G401 (cell line): ENCODE data around the gene LPO. TPM values are rescaled to one million over a fixed set of nuclear protein-coding genes. Genes with fewer than 3 reads are reported as not detected.

Source experiments
- DNase-seq: peaks from one replicate; pipeline ENCODE4 v3.0.0-alpha.2; 2015; ENCODE audit warnings: low spot score
- in situ Hi-C: cut with HindIII; loops from 2 replicates; pipeline ENCODE4 v1.10.0; 2016; ENCODE audit warnings: low sequenced_read_pairs, mixed read lengths
- total RNA-seq: library from RNA; depleted of rRNA; stranded (reverse); fragments of >200 nt; shearing (Covaris generic); gene quantifications from 2 replicates; pipeline ENCODE4 v1.2.3, GENCODE V29; 2014

The LPO gene
- total RNA-seq, 1 experiment from 2014 or later, result not detected

DNA sequence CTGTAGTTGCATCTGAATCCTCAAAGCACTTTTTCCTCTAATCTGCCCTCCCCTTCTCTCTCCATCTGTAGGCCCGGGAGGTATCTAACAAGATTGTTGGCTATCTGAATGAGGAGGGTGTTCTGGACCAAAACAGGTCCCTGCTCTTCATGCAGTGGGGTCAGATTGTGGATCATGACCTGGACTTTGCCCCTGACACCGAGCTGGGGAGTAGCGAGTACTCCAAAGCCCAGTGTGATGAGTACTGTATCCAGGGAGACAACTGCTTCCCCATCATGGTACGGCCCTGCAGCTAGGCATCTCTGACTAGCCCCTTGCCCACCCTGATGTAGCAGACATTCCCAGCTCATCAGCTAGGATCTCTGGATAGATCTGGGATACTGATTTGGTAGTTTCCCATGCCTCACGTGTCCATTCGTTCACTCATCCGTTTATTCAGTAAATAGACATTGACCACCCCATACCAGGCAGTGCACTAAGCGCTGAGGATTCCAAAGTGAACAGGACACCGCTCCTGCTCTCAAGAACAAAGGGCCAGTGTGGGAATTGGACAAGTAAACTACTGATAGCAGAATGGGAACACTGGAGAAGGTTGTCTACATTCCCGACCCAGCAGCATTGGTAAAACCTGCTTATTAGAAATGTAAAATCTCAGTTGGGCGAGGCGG, 12.1 kb downstream of the LPO start:
- DNase-seq, result no peak
- in situ Hi-C loops, result no loop called here

DNA sequence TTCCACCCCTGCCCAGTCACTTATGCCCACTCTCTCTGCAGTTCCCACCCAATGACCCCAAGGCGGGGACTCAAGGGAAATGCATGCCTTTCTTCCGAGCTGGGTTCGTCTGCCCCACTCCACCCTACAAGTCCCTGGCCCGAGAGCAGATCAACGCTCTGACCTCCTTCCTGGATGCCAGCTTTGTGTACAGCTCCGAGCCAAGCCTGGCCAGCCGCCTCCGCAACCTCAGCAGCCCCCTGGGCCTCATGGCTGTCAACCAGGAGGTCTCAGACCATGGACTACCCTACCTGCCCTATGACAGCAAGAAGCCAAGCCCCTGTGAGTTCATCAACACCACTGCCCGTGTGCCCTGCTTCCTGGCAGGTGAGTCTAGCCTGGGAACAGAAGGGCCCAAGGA, 13.8 kb downstream of the LPO start:
- no peak for DNase-seq
- in situ Hi-C loops, result no loop called here

DNA sequence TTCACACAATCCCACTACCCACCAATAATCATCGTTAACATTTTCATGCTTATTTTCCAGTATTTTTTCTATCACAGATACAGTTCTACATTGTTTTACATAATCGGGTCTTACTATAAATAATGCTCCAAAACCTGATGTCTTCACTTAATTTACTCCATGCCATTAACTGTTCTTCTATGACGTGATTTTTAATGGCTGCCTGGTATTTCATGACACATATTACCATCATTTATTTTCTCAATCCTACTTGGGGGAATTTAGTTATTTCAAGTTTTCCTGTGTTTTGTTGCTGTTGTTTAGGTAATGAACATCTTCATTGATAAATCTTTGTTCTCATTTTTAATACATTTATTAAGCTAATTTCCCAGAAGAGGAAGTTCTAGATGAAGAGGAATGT, 14.7 kb downstream of the LPO start:
- DNase-seq, result no peak
- in situ Hi-C loops, result no loop called here

DNA sequence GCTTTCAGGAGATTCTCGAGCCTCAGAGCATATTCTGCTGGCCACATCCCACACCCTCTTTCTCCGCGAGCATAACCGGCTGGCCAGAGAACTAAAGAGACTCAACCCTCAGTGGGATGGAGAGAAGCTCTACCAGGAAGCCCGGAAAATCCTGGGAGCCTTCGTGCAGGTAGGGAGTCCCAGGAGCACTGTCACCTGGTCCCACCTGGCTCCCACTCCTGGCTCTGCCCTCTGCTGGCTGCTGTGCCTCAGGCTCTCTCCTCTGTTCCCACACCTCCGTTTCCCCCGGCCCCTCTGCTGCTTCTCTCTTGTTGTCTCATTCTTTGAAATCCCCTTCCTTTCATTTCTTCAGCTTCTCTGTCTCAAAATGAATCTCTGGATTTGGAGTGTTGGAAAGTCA, 16.4 kb downstream of the LPO start:
- no peak for DNase-seq
- in situ Hi-C loops, result no loop called here

DNA sequence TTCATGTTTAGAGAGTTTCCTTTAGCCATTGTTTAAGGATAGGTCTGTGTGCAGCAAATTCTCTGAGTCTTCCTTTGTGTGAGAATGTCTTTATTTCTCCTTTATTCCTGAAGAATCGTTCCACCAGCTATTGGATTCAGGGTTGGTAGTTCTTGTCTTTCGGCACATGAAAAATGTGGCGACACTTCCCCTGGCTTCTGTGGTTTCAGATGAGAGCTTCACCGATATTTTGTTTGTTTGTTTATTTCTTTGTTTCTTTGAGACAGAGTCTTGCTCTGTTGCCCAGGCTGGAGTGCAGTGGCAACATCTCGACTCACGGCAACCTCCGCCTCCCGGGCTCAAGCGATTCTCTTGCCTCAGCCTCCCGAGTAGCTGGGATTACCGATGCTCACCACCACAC, 23.8 kb downstream of the LPO start:
- no peak for DNase-seq
- in situ Hi-C loops, result no loop called here

DNA sequence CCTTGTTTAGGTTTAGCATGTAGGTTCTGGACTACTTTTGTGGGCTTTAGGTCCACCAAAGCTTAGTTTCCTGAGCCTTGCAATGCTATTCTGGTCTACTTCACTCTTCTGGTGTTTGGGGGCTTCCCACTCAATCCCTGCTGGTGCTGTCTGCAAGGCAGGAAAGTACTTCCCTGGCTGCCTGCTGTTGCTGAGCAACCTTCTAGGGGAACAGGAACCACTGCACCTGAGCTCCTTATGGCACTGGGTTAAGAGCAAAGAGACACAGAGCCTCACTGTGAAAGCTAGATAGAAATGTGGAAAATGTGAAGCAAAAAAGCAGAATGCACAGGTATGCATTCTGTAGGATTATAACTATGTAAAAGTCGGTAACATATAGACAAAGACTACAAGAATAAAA, 25.4 kb downstream of the LPO start:
- in situ Hi-C loops, result no loop called here
- no peak for DNase-seq

DNA sequence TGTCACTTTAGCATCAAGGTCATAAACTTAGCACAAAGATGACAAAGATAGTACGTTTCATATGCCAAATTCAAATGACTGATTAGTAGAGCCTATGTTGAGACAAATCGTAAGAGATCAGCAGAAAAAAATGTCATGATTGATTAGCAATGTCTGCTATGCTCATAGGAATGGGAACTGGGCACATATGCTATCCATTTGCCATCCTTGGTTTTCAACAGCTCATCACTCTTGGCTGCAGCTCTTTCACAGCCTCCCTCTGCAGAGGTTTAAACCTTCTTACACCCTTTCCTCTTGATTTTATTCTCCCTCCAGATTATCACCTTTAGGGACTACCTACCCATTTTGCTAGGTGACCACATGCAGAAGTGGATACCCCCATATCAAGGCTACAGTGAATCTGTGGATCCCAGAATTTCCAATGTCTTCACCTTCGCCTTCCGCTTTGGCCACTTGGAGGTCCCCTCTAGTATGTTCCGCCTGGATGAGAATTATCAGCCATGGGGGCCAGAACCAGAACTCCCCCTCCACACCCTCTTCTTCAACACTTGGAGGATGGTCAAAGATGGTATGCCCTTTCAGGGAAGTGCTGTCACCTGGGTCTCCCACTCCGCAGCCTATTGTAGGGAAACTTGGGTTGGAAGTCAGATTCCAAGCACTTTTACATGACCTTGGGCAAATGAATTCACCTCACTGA, 26.2 kb downstream of the LPO start:
- in situ Hi-C loops, result no loop called here
- no peak for DNase-seq

DNA sequence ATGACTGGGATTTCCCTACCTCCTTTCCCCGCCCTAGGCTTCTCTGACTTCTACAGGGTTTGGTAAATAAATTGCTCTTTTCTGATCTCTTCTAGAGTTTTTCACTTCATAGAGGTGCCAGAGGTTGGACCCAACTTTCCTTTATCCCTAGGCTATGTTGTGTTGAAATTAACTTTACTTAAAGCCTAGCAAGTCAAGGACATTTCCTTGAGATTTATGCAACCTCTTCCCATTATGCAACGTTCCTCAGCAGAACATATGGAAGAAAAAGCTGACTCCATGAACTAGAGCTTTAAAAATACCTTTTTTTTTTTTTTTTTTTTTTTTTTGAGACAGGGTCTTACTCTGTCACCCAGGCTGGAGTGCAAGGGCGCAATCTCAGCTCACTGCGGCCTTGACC, 26.9 kb downstream of the LPO start:
- in situ Hi-C loops, result no loop called here
- DNase-seq, result no peak

DNA sequence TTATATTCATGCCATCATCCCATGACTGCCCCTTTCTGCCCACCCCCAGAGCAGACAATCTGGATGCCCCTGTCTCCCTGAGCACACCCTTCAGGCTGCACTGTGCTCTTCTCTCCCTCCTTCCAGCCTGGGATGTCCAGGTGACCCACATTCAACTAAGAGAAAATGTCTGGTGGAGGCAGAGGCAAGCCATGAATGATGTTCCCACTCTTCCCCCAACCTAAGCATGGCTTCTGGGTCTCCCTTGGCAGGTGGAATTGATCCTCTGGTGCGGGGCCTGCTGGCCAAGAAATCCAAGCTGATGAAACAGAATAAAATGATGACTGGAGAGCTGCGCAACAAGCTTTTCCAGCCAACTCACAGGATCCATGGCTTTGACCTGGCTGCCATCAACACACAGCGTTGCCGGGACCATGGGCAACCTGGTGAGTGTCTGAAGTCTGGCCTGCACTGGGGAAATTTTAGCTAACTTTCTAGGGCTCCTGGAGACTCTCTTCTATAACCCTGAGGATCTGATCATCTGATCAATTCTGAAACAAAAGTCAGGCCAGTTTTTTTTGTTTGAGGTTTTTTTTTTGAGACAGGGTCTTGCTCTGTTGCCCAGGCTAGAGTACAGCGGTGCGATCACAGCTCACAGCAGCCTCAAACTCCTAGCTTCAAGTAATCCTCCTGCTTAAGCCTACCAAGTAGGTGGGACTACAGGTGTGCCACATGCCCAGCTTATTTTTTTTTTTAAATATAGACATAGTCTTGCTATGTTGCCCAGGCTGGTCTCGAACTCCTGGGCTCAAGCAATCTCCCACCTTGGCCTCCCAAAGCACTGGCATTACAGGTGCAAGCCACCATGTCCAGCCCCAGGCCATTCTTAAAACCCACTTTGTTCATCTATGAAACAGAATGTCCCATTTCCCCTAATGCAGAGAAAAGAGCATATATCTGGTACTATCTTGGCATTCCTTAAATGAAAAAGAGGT, 27.8 kb downstream of the LPO start:
- DNase-seq, result no peak
- in situ Hi-C loops, result no loop called here

DNA sequence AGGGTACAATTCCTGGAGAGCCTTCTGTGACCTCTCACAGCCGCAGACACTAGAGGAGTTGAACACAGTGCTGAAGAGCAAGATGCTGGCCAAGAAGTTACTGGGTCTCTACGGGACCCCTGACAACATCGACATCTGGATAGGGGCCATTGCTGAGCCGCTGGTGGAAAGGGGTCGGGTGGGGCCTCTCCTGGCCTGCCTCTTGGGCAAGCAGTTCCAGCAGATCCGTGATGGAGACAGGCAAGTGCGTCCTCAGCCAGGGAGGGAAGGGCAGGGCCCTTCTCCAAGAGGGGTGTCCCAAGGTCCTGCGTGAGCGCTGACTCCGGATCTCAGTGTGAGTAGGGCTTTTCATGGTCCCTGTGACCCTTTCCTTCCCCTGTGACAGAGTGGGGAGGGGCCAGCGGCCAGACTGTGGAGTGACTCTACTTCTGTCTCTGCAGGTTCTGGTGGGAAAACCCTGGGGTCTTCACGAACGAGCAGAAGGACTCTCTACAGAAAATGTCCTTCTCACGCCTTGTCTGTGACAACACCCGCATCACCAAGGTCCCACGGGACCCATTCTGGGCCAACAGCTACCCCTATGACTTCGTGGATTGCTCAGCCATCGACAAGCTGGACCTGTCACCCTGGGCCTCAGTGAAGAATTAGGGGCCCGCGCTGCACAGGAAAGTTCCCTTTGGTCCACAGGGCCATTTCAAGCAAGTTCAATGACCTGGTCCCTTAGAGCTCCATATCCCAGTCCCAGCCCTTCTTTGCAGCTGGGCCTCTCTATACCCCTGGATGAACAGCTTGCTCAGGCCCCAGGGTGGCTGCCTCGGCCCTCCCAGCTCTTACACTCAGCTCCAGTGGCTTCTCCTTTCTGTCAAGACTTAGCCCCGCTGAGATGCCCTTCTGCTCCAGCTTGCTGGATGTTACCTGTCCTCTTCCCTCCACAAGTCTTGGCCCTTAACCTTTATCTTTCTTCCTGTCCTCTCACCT, 29.3 kb downstream of the LPO start:
- in situ Hi-C loops, result no loop called here
- DNase-seq, result no peak

DNA sequence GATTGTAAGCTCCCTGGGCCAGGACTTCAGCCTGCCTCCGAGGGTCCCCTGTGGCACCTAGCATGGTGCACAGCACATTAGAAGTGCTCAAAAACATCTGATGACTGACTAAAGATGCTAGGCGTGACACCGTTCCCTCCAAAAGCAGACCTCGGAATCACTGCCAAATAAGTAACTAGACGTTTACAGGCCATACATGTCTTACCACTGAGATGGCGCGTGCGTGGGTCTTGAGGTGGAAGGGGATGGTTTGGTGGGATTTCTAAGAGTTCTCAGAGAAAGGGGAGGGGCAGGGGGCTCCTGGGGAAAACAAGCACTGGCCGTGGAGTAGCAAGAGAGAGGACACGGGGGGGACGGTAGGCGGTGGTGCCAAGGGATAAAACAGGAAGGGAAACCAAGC, 29.9 kb downstream of the LPO start:
- in situ Hi-C loops, result no loop called here
- DNase-seq, result no peak

DNA sequence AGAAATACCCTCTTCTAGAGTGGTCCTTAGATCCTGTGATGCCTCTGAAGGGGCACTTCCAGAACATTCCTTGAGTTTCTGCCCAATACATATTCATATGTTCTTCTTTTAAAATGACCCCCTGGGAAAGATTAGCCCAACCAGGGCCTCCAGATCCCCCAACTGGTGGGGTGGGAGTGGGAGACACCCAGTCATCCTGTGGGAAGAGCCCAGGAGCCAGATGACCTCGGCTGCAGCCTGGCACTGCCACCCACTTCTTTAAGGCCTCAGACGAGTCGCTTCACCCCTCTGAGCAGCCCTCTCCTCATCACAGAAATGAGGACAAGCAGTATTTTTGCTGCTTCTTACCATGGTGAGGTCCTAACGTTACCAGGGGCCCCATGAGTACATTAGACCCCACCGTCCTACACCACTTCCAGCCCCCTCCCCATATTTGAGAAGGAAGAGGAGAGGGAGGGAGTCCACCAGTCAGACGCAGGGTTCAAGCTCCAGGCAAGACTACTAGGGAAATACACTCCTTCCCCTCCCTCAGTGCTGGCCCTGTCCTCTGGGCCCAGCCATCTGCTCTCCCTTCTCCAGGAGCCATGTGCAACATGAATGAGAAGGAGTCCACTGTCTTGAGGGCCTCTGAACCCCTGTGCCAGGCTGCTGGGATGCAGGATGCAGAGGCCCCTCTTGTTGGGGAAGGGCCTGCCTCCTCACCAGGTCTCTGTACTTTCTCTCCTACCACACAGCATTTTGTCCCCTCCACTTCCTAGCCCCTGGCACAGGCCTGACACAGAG, 30.6 kb downstream of the LPO start:
- no peak for DNase-seq
- in situ Hi-C loops, result no loop called here

DNA sequence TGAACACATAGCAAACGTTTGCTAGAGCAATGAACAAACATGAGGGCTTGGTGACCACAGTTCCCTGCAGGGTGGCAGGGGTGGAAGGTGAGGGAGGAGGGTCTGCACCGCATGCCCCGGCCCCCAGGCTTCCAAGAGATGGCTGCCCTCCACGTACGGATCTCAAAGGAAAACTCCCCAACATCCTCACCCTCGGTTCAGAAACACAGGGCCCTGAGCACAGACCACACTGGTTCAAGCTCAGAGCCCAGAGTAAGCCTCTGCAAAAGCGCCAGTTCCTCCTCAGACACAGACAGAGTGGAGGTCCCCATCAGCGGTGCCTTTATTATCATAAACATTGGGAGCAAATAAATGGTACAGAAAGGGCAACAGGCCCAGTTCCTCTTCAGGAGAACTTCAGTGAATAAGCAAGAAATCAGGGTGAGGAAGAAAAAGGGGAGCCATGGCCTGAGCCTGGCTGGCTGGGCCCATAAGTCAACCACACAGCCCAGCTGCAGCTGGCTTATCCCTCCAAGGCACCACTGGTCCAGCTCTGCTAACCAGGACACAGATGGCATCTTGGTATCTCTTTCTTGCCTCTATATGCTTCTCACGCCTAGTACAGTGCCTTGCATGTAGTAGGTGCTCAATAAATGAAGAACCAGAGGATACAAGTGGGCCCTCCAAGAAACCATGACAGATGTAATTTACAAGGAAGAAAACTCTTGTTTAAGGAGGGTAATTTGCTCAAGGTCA, 31.3 kb downstream of the LPO start:
- DNase-seq, result no peak
- in situ Hi-C loops, result no loop called here

DNA sequence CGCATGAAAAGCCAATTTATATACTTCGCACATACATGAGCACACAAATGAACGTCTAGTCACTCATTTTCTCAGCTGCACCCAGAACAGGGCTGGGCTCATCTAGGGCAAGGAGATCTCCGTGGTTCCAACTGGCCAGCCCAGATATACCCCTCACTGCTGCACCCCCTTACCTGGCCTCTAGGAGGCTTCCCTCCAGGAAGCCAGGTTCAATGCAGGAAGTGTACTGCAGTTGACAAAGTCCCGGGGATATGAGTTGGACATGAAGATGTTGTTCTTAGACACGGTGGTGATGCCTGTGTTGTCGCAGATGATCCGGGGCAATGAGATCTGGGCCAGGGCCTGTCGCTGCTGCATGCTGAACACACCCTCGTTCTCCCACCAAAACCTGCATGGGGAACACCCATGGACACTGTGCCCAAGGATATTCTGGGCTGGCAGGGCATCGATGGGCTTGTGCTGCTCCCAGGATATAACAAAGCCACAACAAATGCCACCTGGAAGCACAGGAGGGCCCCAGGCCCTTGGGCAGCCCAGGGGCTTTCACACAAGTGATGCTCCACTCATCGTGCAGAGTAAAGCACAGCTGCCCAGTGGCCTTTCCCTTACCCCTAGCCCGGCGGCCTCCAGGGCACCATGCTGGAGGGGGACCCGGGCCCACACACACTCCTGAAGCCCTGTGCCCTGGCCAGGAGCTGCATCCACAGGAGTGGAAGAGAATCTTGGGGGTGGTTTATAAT, 32.3 kb downstream of the LPO start:
- in situ Hi-C loops, result no loop called here
- no peak for DNase-seq

DNA sequence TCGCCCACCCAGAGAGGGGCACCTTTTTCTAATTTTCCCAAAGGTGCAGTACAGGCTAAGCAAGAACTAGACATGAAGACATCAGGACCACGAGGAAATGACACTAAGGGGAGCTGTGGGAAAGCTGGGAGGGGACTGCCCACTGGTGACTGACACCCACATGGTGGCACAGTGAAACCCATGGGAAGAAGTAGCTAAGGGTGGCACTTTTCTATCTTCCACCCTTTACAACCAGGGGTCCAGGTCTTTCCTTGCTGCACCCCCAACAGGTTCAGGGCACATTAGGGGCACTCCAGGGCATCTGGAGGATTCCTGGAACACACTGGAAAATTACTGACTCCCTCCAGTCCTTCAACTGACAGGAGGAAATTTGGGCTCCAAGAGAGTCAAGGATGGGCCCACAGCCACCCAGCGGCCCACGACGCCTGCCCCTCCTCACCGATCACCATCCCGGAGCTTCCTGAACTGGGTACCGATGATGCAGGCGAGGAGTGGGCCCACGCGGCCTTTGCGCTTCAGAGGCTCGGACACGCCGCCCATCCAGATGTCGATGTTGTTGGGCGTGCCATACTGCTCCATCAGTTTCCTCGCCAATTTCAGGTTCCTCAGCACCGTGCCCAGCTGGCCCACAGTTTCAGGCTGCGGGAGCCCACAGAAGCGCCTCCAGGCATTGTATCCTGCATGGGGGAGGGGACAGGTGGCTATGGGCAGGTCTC, 33.0 kb downstream of the LPO start:
- no peak for DNase-seq
- in situ Hi-C loops, result no loop called here
